Measurements from ENCODE around the gene LSM10. TPM values are rescaled to one million over a fixed set of nuclear protein-coding genes. Genes with fewer than 3 reads are reported as not detected.

Gene LSM10
- total and polyA plus RNA-seq, 9 of the 15 experiments (the other 6 are each of a cell fraction or from before 2014, with no cell fraction given), result 13.2 to 146 (median 68.9) TPM

GRCh38 chr1:36400514-36400824 lies 2.8 kb upstream of the LSM10 start:
- intact Hi-C loops (cut with micrococcal nuclease) (no loop called here), in situ Hi-C loops (cut with MboI) (no loop called here)
- Histone ChIP-seq H3K27ac (ENCODE audit: extremely low read depth, low read depth, low read length) (peak overlapping the region; percentile 87), H3K4me3 (peak overlapping the region; percentile 49), H3K36me3 (ENCODE audit: control insufficient read depth, insufficient read depth, low read length) (no peaks in the 10 kb centered on the region), H3K79me2 (ENCODE audit: control insufficient read depth, insufficient read depth, low read length) (peaks cover 26% of the 10 kb centered on the region), H3K9ac (ENCODE audit: insufficient read depth in 1 of 2, low read depth in 2 of 2, low read length in 2 of 2) (peak overlapping the region; percentile 77 to 82), H3K9me1 (ENCODE audit: control insufficient read depth, insufficient read depth, low read length) (no peaks in the 10 kb centered on the region), H3K27me3 (ENCODE audit: control insufficient read depth in 2 of 2, insufficient read depth in 2 of 2, low read length in 2 of 2) (no peaks in the 10 kb centered on the region), H4K20me1 (replicated peaks; ENCODE audit: control insufficient read depth, insufficient read depth, low read length) (no peaks in the 10 kb centered on the region), H3K4me1 (replicated peaks in 1 of 2; ENCODE audit: control insufficient read depth in 2 of 2, insufficient read depth in 2 of 2, low read length in 2 of 2) (peaks cover 24 to 45% of the 10 kb centered on the region in 2 experiments), H3K9me3 (replicated peaks; ENCODE audit: control insufficient read depth, insufficient read depth, low read depth, low read length) (no peaks in the 10 kb centered on the region), H3K4me2 (ENCODE audit: insufficient read depth, low read length) (peak overlapping the region; percentile 89), H2AFZ (ENCODE audit: low read depth, low read length) (peak overlapping the region; percentile 95)
- 0 out of 2 replicates have a peak, but pooled peaks have one; percentile 3 for TF ChIP-seq SMC3 (conservative IDR thresholded peaks at IDR 0.05; ENCODE audit: insufficient read depth, low read depth, low read length)
- no peak for TF ChIP-seq NCOR1 (IDR thresholded peaks at IDR 0.05)
- 0 out of 2 replicates have a peak, but pooled peaks have one; percentile 25 for TF ChIP-seq THAP12 (CRISPR knock-in tag; IDR thresholded peaks at IDR 0.05)
- TF ChIP-seq ZNF384 (IDR thresholded peaks at IDR 0.05; ENCODE audit: low read depth, low read length), result 0 out of 2 replicates have a peak, but pooled peaks have one; percentile 1
- 0 out of 2 replicates have a peak, but pooled peaks have one; percentile 31 for TF ChIP-seq CBFB (CRISPR knock-in tag; IDR thresholded peaks at IDR 0.05)
- BruUV-seq (replicated peaks), result no TSS peak
- FAIRE-seq (no peak), ATAC-seq (no peak), DNase-seq (ENCODE audit: extremely low read depth in 1 of 4, low spot score in 3 of 4) (no peak)
- POLR2A ChIA-PET, result interaction anchor here (0.6 to 10.6 kb wide), 5 partner anchors 14 to 342 kb away, joined by 3 to 315 read pairs (median 6); partner anchors contain the start of gene STK40
- WGBS (ENCODE audit: insufficient coverage, low coverage, missing lambda C conversion rate), result 79% methylated on average over 10 of the region's 10 CpGs
- CTCF ChIA-PET (ENCODE audit: low intra/inter-chr PET ratio), result no interaction called here

Data from K562 (cell line).